ENCODE measurements around the gene SLC17A7. TPM values are rescaled to one million over a fixed set of nuclear protein-coding genes. Genes with fewer than 3 reads are reported as not detected.
"Not testable (repeated sequence)": the region's sequence is repeated elsewhere in the genome, so short reads cannot be mapped to it uniquely, and the experiment has no call there.

The SLC17A7 gene
- total RNA-seq, 2 donors from 2014 or later: 0.42 to 0.74 TPM

DNA sequence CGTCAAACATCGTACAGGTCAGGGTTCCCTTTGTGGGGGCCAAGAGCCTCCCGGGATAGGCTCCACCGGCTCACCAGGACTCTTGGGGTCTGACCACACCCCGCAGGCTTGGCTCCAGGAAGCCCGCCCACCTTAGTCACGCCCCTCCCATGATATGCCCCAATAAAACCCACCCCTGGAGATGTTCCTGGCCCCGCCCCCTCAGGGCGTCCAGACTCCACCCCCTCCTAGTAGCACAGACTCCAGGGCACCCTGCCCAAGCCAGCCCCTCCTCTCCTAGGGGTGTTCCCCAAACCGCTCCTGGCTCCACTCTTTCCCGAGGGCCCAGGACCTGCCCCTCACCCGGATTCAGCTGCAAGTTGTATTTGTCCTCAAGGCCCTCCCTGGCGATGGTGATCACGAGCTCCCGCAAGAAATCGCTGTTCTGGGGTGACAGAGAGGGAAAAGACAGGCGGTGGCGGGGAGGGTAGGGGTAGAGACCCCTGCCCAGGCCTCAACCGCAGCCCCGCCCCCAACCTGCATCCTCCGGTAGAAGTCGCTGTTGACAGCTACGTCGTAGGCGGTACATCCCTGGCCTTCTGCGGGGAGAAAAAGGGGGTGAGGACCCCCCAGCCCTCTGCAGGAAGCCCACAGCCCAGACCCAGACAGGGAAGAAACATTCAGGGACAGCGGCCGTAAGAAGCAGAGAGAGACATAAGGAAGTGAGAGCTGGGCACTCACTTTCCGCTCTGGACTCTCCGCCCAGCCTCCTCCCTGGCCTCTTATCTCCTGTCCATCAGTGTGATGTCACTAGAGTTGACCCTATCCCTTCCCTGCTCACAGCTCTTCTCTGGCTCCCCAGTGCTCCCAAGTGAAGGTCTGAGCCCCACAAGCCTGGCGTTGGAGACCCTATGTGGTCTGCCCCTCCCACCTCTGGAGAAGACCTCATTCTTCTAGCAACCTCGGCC is 6.4 kb upstream of the SLC17A7 start:
- Mint-ChIP-seq H3K4me1 (ENCODE audit: low read depth) (peaks cover 46% of the 10 kb centered on the region), H3K36me3 (ENCODE audit: insufficient read depth in 2 of 2) (peaks cover 10 to 25% of the 10 kb centered on the region in 2 donors), H3K9me3 (no peaks in the 10 kb centered on the region), H3K27ac (no peak overlapping the region), H3K27me3 (ENCODE audit: low read depth) (peaks cover under 1% of the 10 kb centered on the region), H3K4me3 (no peak overlapping the region)
- DNase-seq (peak in 1 of 2 donors; percentile 36), ATAC-seq (replicated peaks in 1 of 2) (no peak)

- ATAC-seq (replicated peaks in 1 of 2) (no peak), DNase-seq (no peak)
- Mint-ChIP-seq H3K4me1 (ENCODE audit: low read depth) (peaks cover 48% of the 10 kb centered on the region), H3K27ac (no peak overlapping the region), H3K36me3 (ENCODE audit: insufficient read depth in 2 of 2) (peaks cover 9 to 22% of the 10 kb centered on the region in 2 donors), H3K4me3 (no peak overlapping the region), H3K27me3 (ENCODE audit: low read depth) (peaks cover 16% of the 10 kb centered on the region), H3K9me3 (no peaks in the 10 kb centered on the region)
Measured at GRCh38 chr19:49445997-49446396, 4.7 kb upstream of the SLC17A7 start.

- Mint-ChIP-seq H3K27ac (peak overlapping the region; percentile 58), H3K4me3 (peak overlapping the region; percentile 78 to 87), H3K4me1 (ENCODE audit: low read depth) (peaks cover 32% of the 10 kb centered on the region), H3K27me3 (ENCODE audit: low read depth) (peaks cover 34% of the 10 kb centered on the region), H3K36me3 (ENCODE audit: insufficient read depth in 2 of 2) (peaks cover 5 to 16% of the 10 kb centered on the region in 2 donors)
- ATAC-seq (replicated peaks in 1 of 2); DNase-seq; H3K9me3 Mint-ChIP-seq: not testable (repeated sequence)
Measured at GRCh38 chr19:49444100-49444700, 2.9 kb upstream of the SLC17A7 start.

DNA sequence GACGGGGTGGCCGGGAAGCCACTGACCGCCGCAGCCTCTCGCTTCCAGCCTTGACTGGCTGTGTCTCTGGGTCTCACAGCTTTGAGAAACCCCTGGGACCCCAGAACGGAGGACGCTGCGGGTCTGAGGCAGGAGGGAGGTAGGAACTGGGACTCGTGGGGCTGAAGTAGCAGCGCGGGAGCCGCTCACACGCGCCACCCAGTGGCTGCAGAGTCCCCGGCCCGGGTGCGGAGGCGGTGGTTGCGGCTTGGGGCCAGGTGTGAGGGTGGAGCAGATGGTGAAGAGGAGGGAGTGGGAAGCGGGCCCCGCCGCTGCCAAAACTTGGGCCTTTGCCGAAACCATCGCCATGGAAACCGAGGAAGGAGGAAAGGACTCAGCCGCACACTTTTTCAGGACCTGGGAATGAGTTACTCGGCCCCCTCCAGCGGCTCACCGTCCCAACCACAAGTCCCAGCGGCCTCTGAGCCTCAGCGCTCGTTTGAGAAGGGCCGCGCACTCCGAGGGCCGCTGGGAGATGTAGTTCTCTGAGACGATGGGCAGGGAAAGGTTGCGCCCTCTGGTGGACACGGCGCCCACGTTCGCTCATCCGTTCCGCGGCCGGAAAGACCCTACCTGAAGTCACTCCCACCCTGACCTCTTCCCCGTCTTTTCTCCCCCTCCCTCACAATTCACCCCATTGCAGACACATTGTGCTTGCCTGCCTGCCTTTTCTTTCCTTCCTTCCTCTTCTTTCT is 2.2 kb upstream of the SLC17A7 start:
- DNase-seq: peak; percentile 95 to 96
- peaks cover 3 to 10% of the 10 kb centered on the region in 2 donors for H3K36me3 Mint-ChIP-seq (ENCODE audit: insufficient read depth in 2 of 2)
- peak; percentile 85 to 86 for ATAC-seq (replicated peaks in 1 of 2)

GRCh38 chr19:49442771-49443365 is 1.5 kb upstream of the SLC17A7 start:
- peak; percentile 43 to 47 for ATAC-seq (replicated peaks in 1 of 2)
- H3K27me3 Mint-ChIP-seq (ENCODE audit: low read depth): peaks cover 48% of the 10 kb centered on the region
- no peak overlapping the region for H3K27ac Mint-ChIP-seq
- H3K4me3 Mint-ChIP-seq: peak overlapping the region; percentile 78 to 87
- no peaks in the 10 kb centered on the region for H3K9me3 Mint-ChIP-seq
- peaks cover 3 to 5% of the 10 kb centered on the region in 2 donors for H3K36me3 Mint-ChIP-seq (ENCODE audit: insufficient read depth in 2 of 2)
- H3K4me1 Mint-ChIP-seq (ENCODE audit: low read depth): peaks cover 32% of the 10 kb centered on the region
- peak; percentile 81 to 87 for DNase-seq

More for the DNA sequence above, 2.2 kb upstream of the SLC17A7 start:
- Mint-ChIP-seq H3K27ac (peak overlapping the region; percentile 58), H3K9me3 (no peaks in the 10 kb centered on the region), H3K4me3 (peak overlapping the region; percentile 78 to 87), H3K27me3 (ENCODE audit: low read depth) (peaks cover 41% of the 10 kb centered on the region), H3K4me1 (ENCODE audit: low read depth) (peaks cover 32% of the 10 kb centered on the region)

DNA sequence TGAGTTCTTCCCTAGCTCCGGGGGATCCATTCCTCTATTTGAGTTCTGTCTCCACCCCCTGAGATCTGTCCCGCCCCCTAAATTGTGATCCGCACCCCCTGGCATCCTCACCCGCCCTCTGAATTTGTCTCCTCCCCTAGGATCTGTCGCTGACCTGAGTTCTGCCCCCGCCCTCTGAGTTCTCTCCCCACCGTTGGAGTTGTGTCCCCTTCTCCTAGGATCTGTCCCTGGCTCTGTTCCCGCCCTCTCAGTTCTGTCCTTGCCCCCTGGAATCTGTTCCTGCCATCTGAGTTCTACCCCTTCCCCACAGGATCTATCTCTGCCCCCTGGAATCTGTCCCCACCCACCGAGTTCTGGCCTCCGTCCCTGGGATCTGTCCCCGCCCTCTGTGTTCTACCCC is 1.0 kb upstream of the SLC17A7 start:
- no peaks in the 10 kb centered on the region for H3K9me3 Mint-ChIP-seq
- DNase-seq: peak in 1 of 2 donors; percentile 49
- H3K27ac Mint-ChIP-seq: no peak overlapping the region
- no peak for ATAC-seq (replicated peaks in 1 of 2)
- peak overlapping the region; percentile 78 to 87 for H3K4me3 Mint-ChIP-seq
- H3K4me1 Mint-ChIP-seq (ENCODE audit: low read depth): peaks cover 32% of the 10 kb centered on the region
- H3K27me3 Mint-ChIP-seq (ENCODE audit: low read depth): peaks cover 53% of the 10 kb centered on the region
- H3K36me3 Mint-ChIP-seq (ENCODE audit: insufficient read depth in 2 of 2): peaks cover 3 to 5% of the 10 kb centered on the region in 2 donors

DNA sequence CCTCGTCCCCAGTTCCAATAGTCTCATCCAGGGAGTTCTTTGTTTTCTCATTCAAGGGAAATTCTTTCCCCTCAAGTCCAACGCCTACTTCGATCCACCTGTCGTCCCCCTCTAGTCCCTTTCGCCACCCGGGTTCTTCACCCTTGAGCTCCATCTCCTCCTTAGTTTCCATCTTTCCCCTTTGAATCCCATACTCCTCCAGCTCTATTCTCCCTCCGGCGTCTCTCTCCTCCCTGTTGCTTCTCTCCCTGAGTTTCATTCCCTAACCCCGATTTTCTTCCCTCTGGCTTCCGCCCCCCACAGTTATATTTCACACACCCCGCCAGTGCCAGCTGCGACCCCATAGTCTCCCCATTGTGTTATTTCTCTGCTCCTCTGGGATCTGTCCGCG is 628 bp upstream of the SLC17A7 start:
- H3K4me3 Mint-ChIP-seq: peak overlapping the region; percentile 78 to 87
- H3K4me1 Mint-ChIP-seq (ENCODE audit: low read depth): peaks cover 34% of the 10 kb centered on the region
- DNase-seq (no peak), ATAC-seq (replicated peaks in 1 of 2) (no peak)
- H3K36me3 Mint-ChIP-seq (ENCODE audit: insufficient read depth in 2 of 2): peaks cover 3 to 5% of the 10 kb centered on the region in 2 donors
- peak overlapping the region; percentile 34 for H3K27ac Mint-ChIP-seq
- H3K9me3 Mint-ChIP-seq: no peaks in the 10 kb centered on the region
- peaks cover 57% of the 10 kb centered on the region for H3K27me3 Mint-ChIP-seq (ENCODE audit: low read depth)

DNA sequence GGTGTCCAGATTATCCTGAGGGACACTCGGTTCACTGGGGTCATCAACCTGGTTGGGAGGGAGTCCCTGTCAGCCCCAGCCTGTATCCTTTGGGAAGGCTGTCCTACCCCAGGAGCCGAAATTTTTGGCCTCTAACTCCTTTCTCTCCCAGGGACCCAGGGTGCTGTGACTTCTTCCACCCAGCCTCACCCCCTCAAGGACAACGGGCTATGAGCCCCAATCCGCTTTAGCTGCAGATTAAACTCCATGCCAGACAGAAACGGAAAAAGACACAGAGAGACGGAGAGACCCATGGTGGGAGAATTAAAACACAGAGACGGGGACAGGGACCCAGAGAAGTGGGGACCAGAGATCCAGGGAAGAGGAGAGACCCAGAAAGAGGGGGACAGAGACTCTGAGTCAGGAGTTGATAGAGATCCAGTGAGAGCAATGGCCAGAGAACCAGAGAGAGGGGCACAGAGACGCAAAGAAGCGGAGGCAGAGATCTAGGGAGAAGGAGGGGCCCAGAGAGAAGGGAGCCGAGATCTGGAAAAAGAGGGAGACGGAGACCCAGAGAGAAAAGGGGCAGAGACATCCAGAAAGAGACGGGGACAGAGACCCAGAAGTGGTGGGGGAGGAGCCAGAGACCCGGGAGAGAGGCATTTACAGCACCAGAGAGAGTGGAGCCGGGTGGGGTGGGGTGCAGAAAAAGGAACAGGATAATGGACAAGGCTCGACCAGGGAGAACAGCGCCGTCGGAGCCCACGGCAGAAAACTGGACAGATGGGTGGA is 703 bp downstream of the SLC17A7 start:
- Mint-ChIP-seq H3K4me1 (ENCODE audit: low read depth) (peaks cover 46% of the 10 kb centered on the region), H3K27ac (no peak overlapping the region), H3K4me3 (peak overlapping the region; percentile 61 to 76), H3K36me3 (ENCODE audit: insufficient read depth in 2 of 2) (peaks cover 3 to 5% of the 10 kb centered on the region in 2 donors), H3K27me3 (ENCODE audit: low read depth) (peaks cover 70% of the 10 kb centered on the region), H3K9me3 (no peaks in the 10 kb centered on the region)
- ATAC-seq (replicated peaks in 1 of 2): no peak
- DNase-seq: no peak

GRCh38 chr19:49439836-49440235 is 1.5 kb downstream of the SLC17A7 start:
- Mint-ChIP-seq H3K9me3 (no peaks in the 10 kb centered on the region), H3K36me3 (ENCODE audit: insufficient read depth in 2 of 2) (peaks cover 3 to 5% of the 10 kb centered on the region in 2 donors), H3K4me3 (peak overlapping the region in 1 of 2 donors; percentile 76), H3K27ac (no peak overlapping the region), H3K4me1 (ENCODE audit: low read depth) (peaks cover 47% of the 10 kb centered on the region), H3K27me3 (ENCODE audit: low read depth) (peaks cover 78% of the 10 kb centered on the region)
- ATAC-seq (replicated peaks in 1 of 2): no peak
- DNase-seq: no peak

GRCh38 chr19:49438261-49438660 is 3.1 kb downstream of the SLC17A7 start:
- Mint-ChIP-seq H3K27me3 (ENCODE audit: low read depth) (peaks cover 93% of the 10 kb centered on the region), H3K4me3 (no peak overlapping the region), H3K27ac (no peak overlapping the region), H3K36me3 (ENCODE audit: insufficient read depth in 2 of 2) (peaks cover 3 to 5% of the 10 kb centered on the region in 2 donors), H3K4me1 (ENCODE audit: low read depth) (peaks cover 41% of the 10 kb centered on the region), H3K9me3 (no peaks in the 10 kb centered on the region)
- DNase-seq: no peak
- ATAC-seq (replicated peaks in 1 of 2): no peak

GRCh38 chr19:49437231-49437630 is 4.1 kb downstream of the SLC17A7 start:
- Mint-ChIP-seq H3K9me3 (no peaks in the 10 kb centered on the region), H3K27ac (no peak overlapping the region), H3K27me3 (ENCODE audit: low read depth) (peaks cover 97% of the 10 kb centered on the region), H3K4me3 (no peak overlapping the region), H3K36me3 (ENCODE audit: insufficient read depth in 2 of 2) (peaks cover 3 to 5% of the 10 kb centered on the region in 2 donors), H3K4me1 (ENCODE audit: low read depth) (peaks cover 40% of the 10 kb centered on the region)
- no peak for DNase-seq
- ATAC-seq (replicated peaks in 1 of 2): no peak
